CD14-positive monocyte (primary cell): Measurements from ENCODE around the gene DSCAML1. TPM values are rescaled to one million over a fixed set of nuclear protein-coding genes. Genes with fewer than 3 reads are reported as not detected.

ENCODE experiments used
- DNase-seq, 3 donors: peaks; one replicate each; pipeline ENCODE4 v3.0.0-alpha.2; 2011 to 2022
- H2AFZ ChIP-seq: 2 replicates; pipeline ENCODE4 v1.6.0; 2012; ENCODE audit warnings: mild to moderate bottlenecking, low read depth, low read length, inconsistent platforms; ENCODE audit not compliant: insufficient read depth, poor library complexity, severe bottlenecking
- H3K27ac ChIP-seq, 2 donors: 1 replicate in 1 of 2; 2 replicates in 1 of 2; pipeline ENCODE4 v1.5.1; 2012 to 2013; ENCODE audit warnings: low read length in 2 of 2, control low read depth in 1 of 2, inconsistent platforms in 1 of 2, low read depth in 1 of 2, mild to moderate bottlenecking in 1 of 2
- H3K27me3 ChIP-seq, 2 donors: one replicate each; pipeline versions ENCODE4 v1.6.0 to v1.6.1; 2011 to 2013; ENCODE audit warnings: low read length in 2 of 2; ENCODE audit not compliant: control insufficient read depth in 2 of 2, insufficient read depth in 2 of 2
- H3K36me3 ChIP-seq, 2 donors: replicated peaks in 1 of 2; 1 replicate in 1 of 2; 2 replicates in 1 of 2; pipeline versions ENCODE4 v1.5.1 to v1.6.1; 2012 to 2013; ENCODE audit warnings: low read length in 2 of 2, control low read depth in 1 of 2, inconsistent platforms in 1 of 2, mild to moderate bottlenecking in 1 of 2; ENCODE audit not compliant: insufficient read depth in 2 of 2, control insufficient read depth in 1 of 2
- H3K4me1 ChIP-seq, 2 donors: 1 replicate in 1 of 2; 2 replicates in 1 of 2; pipeline versions ENCODE4 v1.5.1 to v1.6.1; 2012 to 2013; ENCODE audit warnings: low read length in 2 of 2, control low read depth in 1 of 2, inconsistent platforms in 1 of 2, mild to moderate bottlenecking in 1 of 2, moderate library complexity in 1 of 2; ENCODE audit not compliant: insufficient read depth in 2 of 2, control insufficient read depth in 1 of 2
- H3K4me2 ChIP-seq: replicated peaks from 2 replicates; pipeline ENCODE3; 2012; ENCODE audit warnings: low read length, moderate library complexity, mild to moderate bottlenecking; ENCODE audit not compliant: poor library complexity, severe bottlenecking; ENCODE audit errors: extremely low read depth
- H3K4me3 ChIP-seq, 3 experiments: fragments of 200-600 bp in 1 of 3; sonication (generic) in 1 of 3; replicated peaks in 1 of 3; 1 replicate in 2 of 3; 2 replicates in 1 of 3; pipeline ENCODE4 v1.5.1; 2011 to 2013; ENCODE audit warnings: low read length in 3 of 3, mild to moderate bottlenecking in 3 of 3, control low read depth in 2 of 3, low read depth in 2 of 3, inconsistent platforms in 1 of 3, moderate library complexity in 1 of 3
- H3K79me2 ChIP-seq: 2 replicates; pipeline ENCODE4 v1.6.0; 2012; ENCODE audit warnings: mild to moderate bottlenecking, control low read depth, inconsistent platforms, low read length, moderate library complexity; ENCODE audit not compliant: insufficient read depth
- H3K9ac ChIP-seq: 2 replicates; pipeline ENCODE4 v1.6.0; 2017; ENCODE audit warnings: low read length, mild to moderate bottlenecking; ENCODE audit not compliant: insufficient read depth, poor library complexity, severe bottlenecking
- H3K9me3 ChIP-seq, 2 donors: replicated peaks in 1 of 2; 1 replicate in 1 of 2; 2 replicates in 1 of 2; pipeline versions ENCODE4 v1.5.1 to v1.6.1; 2012 to 2013; ENCODE audit warnings: low read length in 2 of 2, control low read depth in 1 of 2; ENCODE audit not compliant: control insufficient read depth in 1 of 2, insufficient read depth in 1 of 2
- H4K20me1 ChIP-seq: 2 replicates; pipeline ENCODE4 v1.6.0; 2012; ENCODE audit warnings: mild to moderate bottlenecking, low read length, control low read depth, moderate library complexity; ENCODE audit not compliant: insufficient read depth
- H3K27ac Mint-ChIP-seq, 7 donors: one replicate each; pipeline ENCODE4 v1.8.0; 2020; ENCODE audit warnings: mild to moderate bottlenecking in 7 of 7, mixed read lengths in 7 of 7, moderate library complexity in 6 of 7, inconsistent platforms in 2 of 7
- H3K27me3 Mint-ChIP-seq, 3 donors: one replicate each; pipeline ENCODE4 v1.8.0; 2021 to 2022; ENCODE audit warnings: low read depth in 3 of 3, mild to moderate bottlenecking in 3 of 3, mixed read lengths in 3 of 3, moderate library complexity in 3 of 3, inconsistent platforms in 1 of 3
- H3K36me3 Mint-ChIP-seq, 2 donors: one replicate each; pipeline ENCODE4 v1.8.0; 2020; ENCODE audit warnings: mixed read lengths in 2 of 2, inconsistent platforms in 1 of 2, mild to moderate bottlenecking in 1 of 2
- H3K4me1 Mint-ChIP-seq: one replicate; pipeline ENCODE4 v1.8.0; 2020; ENCODE audit warnings: mild to moderate bottlenecking, mixed read lengths
- H3K4me3 Mint-ChIP-seq, 2 donors: one replicate each; pipeline ENCODE4 v1.8.0; 2020; ENCODE audit warnings: mild to moderate bottlenecking in 2 of 2, mixed read lengths in 2 of 2, moderate library complexity in 1 of 2
- H3K9me3 Mint-ChIP-seq, 7 donors: one replicate each; pipeline ENCODE4 v1.8.0; 2020 to 2022; ENCODE audit warnings: mixed read lengths in 7 of 7, mild to moderate bottlenecking in 6 of 7, moderate library complexity in 6 of 7, inconsistent platforms in 2 of 7
- WGBS: methylation state at CpG from one replicate; pipeline ENCODE4 v1.1.5; 2013; ENCODE audit warnings: missing lambda C conversion rate; ENCODE audit not compliant: insufficient coverage; 5-methylcytosine and 5-hydroxymethylcytosine counted together
- intact Hi-C, 2 donors: fragments of 100-400 bp; cut with micrococcal nuclease; formaldehyde crosslinking; loops; one replicate each; pipeline versions ENCODE4 v1.15.0 to v1.15.1; 2023
- polyA plus RNA-seq, 3 donors: library from polyadenylated mRNA; depleted of rRNA in 1 of 3; unstranded in 2 of 3; stranded (reverse) in 1 of 3; fragments of 300-500 nt in 2 of 3; fragments of >200 nt in 1 of 3; fragmentation: Illumina TruSeq in 2 of 3; gene quantifications; 1 replicate in 2 of 3; 2 replicates in 1 of 3; pipeline ENCODE4 v1.2.3, GENCODE V29; 2012 to 2021
- TF ChIP-seq, protein P1 (sequence below): fragments of 200-600 bp; IDR thresholded peaks from one replicate; pipeline ENCODE4 v1.8.0; 2022; ENCODE audit warnings: antibody characterized with exemption, mild to moderate bottlenecking

Gene DSCAML1
- polyA plus RNA-seq, 3 donors: not detected

DNA sequence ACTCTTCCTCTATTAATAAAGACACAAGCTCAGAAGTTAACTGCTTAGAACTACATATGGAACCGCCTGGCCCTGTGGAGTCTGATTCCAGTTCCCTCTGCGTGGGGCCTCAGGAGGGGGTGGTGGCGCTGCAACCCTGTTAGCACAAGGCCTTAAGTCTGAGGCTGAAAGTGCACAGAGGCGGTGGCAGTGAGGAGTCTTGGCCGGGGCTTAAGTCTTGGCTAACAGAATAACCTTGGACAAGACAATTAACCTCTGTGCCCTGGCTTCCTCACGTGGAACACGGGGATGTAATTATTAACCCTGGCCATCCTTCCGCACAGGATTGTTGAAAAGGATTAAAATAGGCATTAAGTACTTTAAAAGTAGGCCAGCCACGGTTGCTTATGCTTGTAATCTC lies 277.8 kb downstream of the DSCAML1 start:
- Mint-ChIP-seq H3K4me3 (no peak overlapping the region), H3K27ac (no peak overlapping the region), H3K9me3 (no peaks in the 10 kb centered on the region), H3K27me3 (peaks cover under 1 to 8% (median 1%) of the 10 kb centered on the region in 3 donors), H3K36me3 (no peaks in the 10 kb centered on the region), H3K4me1 (no peaks in the 10 kb centered on the region)
- no peak overlapping the region for H3K4me2 ChIP-seq
- H3K27ac ChIP-seq: no peak overlapping the region
- H3K4me1 ChIP-seq: no peaks in the 10 kb centered on the region
- TF ChIP-seq, protein P1, sequence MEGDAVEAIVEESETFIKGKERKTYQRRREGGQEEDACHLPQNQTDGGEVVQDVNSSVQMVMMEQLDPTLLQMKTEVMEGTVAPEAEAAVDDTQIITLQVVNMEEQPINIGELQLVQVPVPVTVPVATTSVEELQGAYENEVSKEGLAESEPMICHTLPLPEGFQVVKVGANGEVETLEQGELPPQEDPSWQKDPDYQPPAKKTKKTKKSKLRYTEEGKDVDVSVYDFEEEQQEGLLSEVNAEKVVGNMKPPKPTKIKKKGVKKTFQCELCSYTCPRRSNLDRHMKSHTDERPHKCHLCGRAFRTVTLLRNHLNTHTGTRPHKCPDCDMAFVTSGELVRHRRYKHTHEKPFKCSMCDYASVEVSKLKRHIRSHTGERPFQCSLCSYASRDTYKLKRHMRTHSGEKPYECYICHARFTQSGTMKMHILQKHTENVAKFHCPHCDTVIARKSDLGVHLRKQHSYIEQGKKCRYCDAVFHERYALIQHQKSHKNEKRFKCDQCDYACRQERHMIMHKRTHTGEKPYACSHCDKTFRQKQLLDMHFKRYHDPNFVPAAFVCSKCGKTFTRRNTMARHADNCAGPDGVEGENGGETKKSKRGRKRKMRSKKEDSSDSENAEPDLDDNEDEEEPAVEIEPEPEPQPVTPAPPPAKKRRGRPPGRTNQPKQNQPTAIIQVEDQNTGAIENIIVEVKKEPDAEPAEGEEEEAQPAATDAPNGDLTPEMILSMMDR: no peak
- no peaks in the 10 kb centered on the region for H3K9me3 ChIP-seq
- no peak for DNase-seq
- no peak overlapping the region for H2AFZ ChIP-seq
- 79% methylated on average over 9 of the region's 9 CpGs for WGBS
- intact Hi-C loops: no loop called here
- no peak overlapping the region for H3K9ac ChIP-seq
- no peak overlapping the region for H3K4me3 ChIP-seq
- no peaks in the 10 kb centered on the region for H4K20me1 ChIP-seq
- no peaks in the 10 kb centered on the region for H3K79me2 ChIP-seq
- H3K36me3 ChIP-seq: no peaks in the 10 kb centered on the region
- H3K27me3 ChIP-seq: no peaks in the 10 kb centered on the region

DNA sequence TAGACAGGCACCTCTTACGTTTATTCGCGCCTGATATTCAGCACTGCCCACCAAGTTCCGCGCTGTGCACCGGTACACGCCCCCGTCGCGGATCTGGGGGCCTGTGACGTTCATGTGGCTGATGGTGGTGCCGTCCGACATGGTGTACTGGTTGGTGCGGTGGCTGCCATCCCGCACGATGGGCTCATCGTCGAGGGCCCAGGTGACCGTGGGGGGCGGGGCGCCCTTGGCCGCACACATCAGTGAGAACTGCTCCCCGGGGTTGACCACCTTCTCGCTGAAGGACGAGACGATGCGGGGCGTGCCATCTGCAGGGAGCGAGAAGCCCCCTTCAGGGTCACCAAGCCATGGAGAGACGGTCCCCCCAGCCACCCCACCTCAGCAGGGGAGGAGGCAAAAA lies 278.6 kb downstream of the DSCAML1 start:
- no peak overlapping the region for H3K4me3 Mint-ChIP-seq
- H3K4me1 Mint-ChIP-seq: no peaks in the 10 kb centered on the region

More for the DNA sequence above, 278.6 kb downstream of the DSCAML1 start:
- H3K4me1 ChIP-seq: no peaks in the 10 kb centered on the region
- H3K36me3 Mint-ChIP-seq: no peaks in the 10 kb centered on the region
- no peak overlapping the region for H3K27ac Mint-ChIP-seq
- H3K27me3 ChIP-seq: no peaks in the 10 kb centered on the region
- no peaks in the 10 kb centered on the region for H3K9me3 Mint-ChIP-seq
- DNase-seq: no peak
- TF ChIP-seq, protein P1: no peak
- no peaks in the 10 kb centered on the region for H3K79me2 ChIP-seq
- no peak overlapping the region for H3K4me3 ChIP-seq
- H3K27ac ChIP-seq: no peak overlapping the region
- H2AFZ ChIP-seq: no peak overlapping the region
- H4K20me1 ChIP-seq: no peaks in the 10 kb centered on the region
- 96% methylated on average over 27 of the region's 30 CpGs for WGBS
- H3K36me3 ChIP-seq: no peaks in the 10 kb centered on the region
- H3K27me3 Mint-ChIP-seq: peaks cover 1 to 9% (median 4%) of the 10 kb centered on the region in 3 donors
- H3K9me3 ChIP-seq: no peaks in the 10 kb centered on the region
- intact Hi-C loops: no loop called here
- no peak overlapping the region for H3K9ac ChIP-seq
- no peak overlapping the region for H3K4me2 ChIP-seq
